Parathyroid adenoma (tissue), 2 donors: Measurements from ENCODE around the gene MTHFD2.

ENCODE experiments used
- H2AFZ ChIP-seq: fragments of 300-600 bp; sonication (generic); one replicate; pipeline ENCODE4 v1.7.0; 2017; ENCODE audit warnings: antibody characterized with exemption, mild to moderate bottlenecking
- H3K27ac ChIP-seq: fragments of 300-600 bp; sonication (generic); one replicate; pipeline ENCODE4 v1.7.0; 2017
- H3K27me3 ChIP-seq: fragments of 300-600 bp; sonication (generic); one replicate; pipeline ENCODE4 v1.7.0; 2017; ENCODE audit warnings: low read length; ENCODE audit not compliant: control insufficient read depth, insufficient read depth
- H3K36me3 ChIP-seq: fragments of 300-600 bp; sonication (generic); one replicate; pipeline ENCODE4 v1.7.0; 2017; ENCODE audit warnings: low read length; ENCODE audit not compliant: control insufficient read depth, insufficient read depth
- H3K4me1 ChIP-seq: fragments of 300-600 bp; sonication (generic); one replicate; pipeline ENCODE4 v1.7.0; 2017; ENCODE audit warnings: control low read depth
- H3K4me2 ChIP-seq: fragments of 300-600 bp; sonication (generic); one replicate; pipeline ENCODE4 v1.7.0; 2017; ENCODE audit warnings: low read length
- H3K4me3 ChIP-seq: fragments of 300-600 bp; sonication (generic); one replicate; pipeline ENCODE4 v1.7.0; 2017; ENCODE audit warnings: low read depth, low read length
- H3K79me2 ChIP-seq: fragments of 300-600 bp; sonication (generic); one replicate; pipeline ENCODE4 v1.7.0; 2017; ENCODE audit warnings: control low read depth
- H3K9ac ChIP-seq: fragments of 300-600 bp; sonication (generic); one replicate; pipeline ENCODE4 v1.7.0; 2017; ENCODE audit warnings: mild to moderate bottlenecking
- H3K9me3 ChIP-seq: fragments of 300-600 bp; sonication (generic); one replicate; pipeline ENCODE4 v1.7.0; 2017; ENCODE audit warnings: low read length; ENCODE audit not compliant: control insufficient read depth
- TF ChIP-seq, protein P1 (sequence below): fragments of 300-600 bp; sonication (generic); IDR thresholded peaks from one replicate; pipeline ENCODE4 v1.7.0; 2017; ENCODE audit warnings: antibody characterized with exemption, mild to moderate bottlenecking
- donor health status: primary hyperparathyroidism.

Gene MTHFD2

DNA sequence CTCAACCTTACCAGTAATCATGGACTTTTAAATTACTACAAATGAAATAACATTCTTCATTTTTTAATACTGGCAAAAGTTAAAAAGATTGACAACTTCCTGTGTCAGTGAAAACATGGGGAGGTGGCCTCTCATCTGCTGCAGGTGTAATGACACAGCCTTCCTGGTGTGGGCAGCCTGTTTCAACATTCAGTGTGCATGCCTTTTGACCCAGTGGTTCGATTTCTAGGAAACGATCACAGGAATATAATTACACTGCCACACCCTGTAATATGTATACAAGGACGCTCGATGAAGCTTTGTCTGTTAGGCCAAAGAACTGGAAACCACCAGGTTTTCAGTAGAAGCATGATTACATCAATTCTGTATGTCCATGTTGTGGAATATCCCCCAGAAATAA, 68.7 kb downstream of the MTHFD2 start:
- Histone ChIP-seq H3K27ac (no peak overlapping the region), H2AFZ (peak overlapping the region; percentile 1), H3K9ac (no peak overlapping the region), H3K4me1 (no peaks in the 10 kb centered on the region), H3K27me3 (no peaks in the 10 kb centered on the region), H3K36me3 (no peaks in the 10 kb centered on the region), H3K4me2 (no peak overlapping the region), H3K9me3 (no peaks in the 10 kb centered on the region), H3K4me3 (no peak overlapping the region), H3K79me2 (peaks cover 2% of the 10 kb centered on the region)
- TF ChIP-seq, protein P1, sequence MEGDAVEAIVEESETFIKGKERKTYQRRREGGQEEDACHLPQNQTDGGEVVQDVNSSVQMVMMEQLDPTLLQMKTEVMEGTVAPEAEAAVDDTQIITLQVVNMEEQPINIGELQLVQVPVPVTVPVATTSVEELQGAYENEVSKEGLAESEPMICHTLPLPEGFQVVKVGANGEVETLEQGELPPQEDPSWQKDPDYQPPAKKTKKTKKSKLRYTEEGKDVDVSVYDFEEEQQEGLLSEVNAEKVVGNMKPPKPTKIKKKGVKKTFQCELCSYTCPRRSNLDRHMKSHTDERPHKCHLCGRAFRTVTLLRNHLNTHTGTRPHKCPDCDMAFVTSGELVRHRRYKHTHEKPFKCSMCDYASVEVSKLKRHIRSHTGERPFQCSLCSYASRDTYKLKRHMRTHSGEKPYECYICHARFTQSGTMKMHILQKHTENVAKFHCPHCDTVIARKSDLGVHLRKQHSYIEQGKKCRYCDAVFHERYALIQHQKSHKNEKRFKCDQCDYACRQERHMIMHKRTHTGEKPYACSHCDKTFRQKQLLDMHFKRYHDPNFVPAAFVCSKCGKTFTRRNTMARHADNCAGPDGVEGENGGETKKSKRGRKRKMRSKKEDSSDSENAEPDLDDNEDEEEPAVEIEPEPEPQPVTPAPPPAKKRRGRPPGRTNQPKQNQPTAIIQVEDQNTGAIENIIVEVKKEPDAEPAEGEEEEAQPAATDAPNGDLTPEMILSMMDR, result peak; percentile 73
